Fibroblast of pulmonary artery (primary cell): ENCODE measurements around the gene GLI3.

Source experiments
- DNase-seq: peaks from one replicate; pipeline ENCODE4 v3.0.0-alpha.2; 2010; ENCODE audit warnings: low read depth
- H3K4me3 ChIP-seq: replicated peaks from 2 replicates; pipeline ENCODE4 v1.5.1; 2011; ENCODE audit warnings: low read depth, mild to moderate bottlenecking, control low read depth, low read length, moderate library complexity
- CTCF ChIP-seq: IDR thresholded peaks from 2 replicates; pipeline ENCODE4 v1.5.1; 2011; ENCODE audit warnings: mild to moderate bottlenecking, control low read depth, low read length, inconsistent platforms; ENCODE audit errors: missing control alignments

The GLI3 gene

GRCh38 chr7:42093349-42093905, 143.6 kb downstream of the GLI3 start:
- DNase-seq = no peak
- H3K4me3 ChIP-seq = no peak overlapping the region
- TF ChIP-seq CTCF = no peak

DNA sequence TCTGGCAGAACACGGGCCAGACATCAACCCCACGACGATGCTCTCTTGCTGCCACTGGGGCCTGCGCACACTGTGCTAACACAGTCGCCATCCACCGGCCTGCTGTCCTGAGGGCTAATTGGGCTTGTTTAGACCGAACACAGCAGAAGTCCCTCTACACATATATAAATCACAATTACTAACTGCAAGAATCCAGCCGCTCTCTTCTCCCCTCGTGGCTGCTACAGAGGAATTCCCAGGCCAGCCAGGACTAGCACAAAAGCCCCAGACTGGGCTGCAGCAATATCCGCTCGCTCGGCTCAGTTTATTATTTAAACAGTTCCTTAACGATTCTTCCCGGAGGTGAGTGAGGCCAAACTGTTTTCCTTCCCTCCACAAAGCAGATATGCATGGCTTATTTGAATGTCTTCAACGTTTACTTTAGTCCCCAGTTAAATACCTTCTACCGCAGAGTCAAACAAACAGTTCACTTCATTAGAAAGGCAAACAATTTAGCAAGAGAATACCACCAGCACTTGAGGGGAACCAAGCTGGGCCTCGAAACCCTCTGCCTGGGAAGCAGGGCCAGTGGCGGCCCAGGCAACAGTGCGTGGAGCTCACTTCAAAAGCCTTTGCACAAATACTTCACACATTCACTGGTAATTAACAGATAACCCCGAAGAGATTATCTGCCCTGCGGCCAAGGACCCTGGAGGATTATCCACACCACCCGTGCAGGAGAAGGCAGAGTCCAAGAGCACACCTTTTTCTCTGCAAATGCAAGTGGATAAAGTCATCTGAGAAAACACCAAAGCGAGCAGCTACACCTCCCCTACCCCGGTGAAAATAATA, 145.3 kb downstream of the GLI3 start:
- DNase-seq = no peak
- H3K4me3 ChIP-seq = no peak overlapping the region
- no peak for TF ChIP-seq CTCF

GRCh38 chr7:42090806-42091205, 146.2 kb downstream of the GLI3 start:
- H3K4me3 ChIP-seq = no peak overlapping the region
- no peak for DNase-seq
- TF ChIP-seq CTCF = no peak

- DNase-seq = no peak
- no peak overlapping the region for H3K4me3 ChIP-seq
- no peak for TF ChIP-seq CTCF
These were observed 147.0 kb downstream of the GLI3 start for GRCh38 chr7:42090056-42090455.

DNA sequence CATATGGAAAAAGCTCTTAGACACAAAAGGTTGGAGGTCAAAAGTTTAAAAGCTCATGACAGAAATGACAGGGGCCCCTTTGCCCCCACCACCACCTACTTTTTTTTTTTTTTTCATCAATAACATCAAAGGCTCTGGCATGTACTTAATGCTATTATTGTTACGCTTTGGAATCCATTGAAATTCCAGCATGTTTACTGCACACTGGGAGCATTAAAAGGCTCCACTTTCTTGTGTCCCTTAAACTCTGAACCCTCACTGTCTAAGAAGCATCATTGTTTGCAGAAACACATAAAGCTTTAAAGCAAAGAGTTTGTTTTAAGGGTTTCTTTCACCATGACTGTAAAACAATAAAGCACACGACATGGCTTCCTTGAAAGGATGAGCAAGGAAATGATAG, 149.4 kb downstream of the GLI3 start:
- no peak overlapping the region for H3K4me3 ChIP-seq
- no peak for TF ChIP-seq CTCF
- DNase-seq = no peak

- no peak overlapping the region for H3K4me3 ChIP-seq
- TF ChIP-seq CTCF = no peak
- no peak for DNase-seq
These were observed 151.5 kb downstream of the GLI3 start for GRCh38 chr7:42085531-42085930.

DNA sequence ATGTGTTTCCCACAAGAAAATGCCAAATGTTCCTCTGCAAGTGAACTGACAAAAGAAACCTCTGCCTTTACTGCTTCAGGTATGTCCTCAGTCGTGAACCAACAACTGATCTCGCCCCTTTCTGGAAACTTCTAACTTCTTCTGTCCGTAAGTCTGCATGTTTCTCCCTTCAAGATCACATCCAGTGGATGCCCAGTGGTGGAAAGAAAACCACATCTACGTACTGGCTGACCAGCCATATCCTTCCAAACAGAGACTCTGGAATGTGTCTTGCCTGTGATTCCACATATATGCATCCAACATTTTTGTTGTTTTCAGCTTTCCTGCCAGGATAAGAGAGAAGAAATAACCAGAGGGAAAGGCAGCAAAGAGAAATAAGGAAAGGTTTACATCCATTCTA, 152.7 kb downstream of the GLI3 start:
- TF ChIP-seq CTCF = no peak
- H3K4me3 ChIP-seq = no peak overlapping the region
- no peak for DNase-seq
